Mucosa of rectum (tissue), 2 donors: Measurements from ENCODE around the gene NEDD4L.

ENCODE experiments used
- H3K27ac ChIP-seq, 2 donors: one replicate each; pipeline ENCODE4 v1.7.0; 2013; ENCODE audit warnings: inconsistent platforms in 2 of 2, low read depth in 2 of 2, low read length in 2 of 2
- H3K27me3 ChIP-seq, 2 donors: one replicate each; pipeline ENCODE4 v1.7.0; 2013; ENCODE audit warnings: low read length in 2 of 2; ENCODE audit not compliant: control insufficient read depth in 2 of 2, insufficient read depth in 2 of 2
- H3K36me3 ChIP-seq, 2 donors: one replicate each; pipeline ENCODE4 v1.7.0; 2013; ENCODE audit warnings: low read length in 2 of 2; ENCODE audit not compliant: control insufficient read depth in 2 of 2, insufficient read depth in 2 of 2
- H3K4me1 ChIP-seq, 2 donors: one replicate each; pipeline ENCODE4 v1.7.0; 2013; ENCODE audit warnings: low read length in 2 of 2, mild to moderate bottlenecking in 1 of 2; ENCODE audit not compliant: control insufficient read depth in 2 of 2, insufficient read depth in 2 of 2
- H3K4me3 ChIP-seq, 2 donors: one replicate each; pipeline ENCODE4 v1.7.0; 2013; ENCODE audit warnings: low read length in 2 of 2
- H3K9ac ChIP-seq, 2 donors: one replicate each; pipeline ENCODE4 v1.7.0; 2013; ENCODE audit warnings: low read length in 2 of 2, low read depth in 1 of 2, mild to moderate bottlenecking in 1 of 2
- H3K9me3 ChIP-seq, 2 donors: one replicate each; pipeline ENCODE4 v1.7.0; 2013; ENCODE audit warnings: low read length in 2 of 2; ENCODE audit not compliant: control insufficient read depth in 2 of 2
- donor health status: healthy.
- donor health status: Normal muscosa, but diverticular disease.

Gene NEDD4L

DNA sequence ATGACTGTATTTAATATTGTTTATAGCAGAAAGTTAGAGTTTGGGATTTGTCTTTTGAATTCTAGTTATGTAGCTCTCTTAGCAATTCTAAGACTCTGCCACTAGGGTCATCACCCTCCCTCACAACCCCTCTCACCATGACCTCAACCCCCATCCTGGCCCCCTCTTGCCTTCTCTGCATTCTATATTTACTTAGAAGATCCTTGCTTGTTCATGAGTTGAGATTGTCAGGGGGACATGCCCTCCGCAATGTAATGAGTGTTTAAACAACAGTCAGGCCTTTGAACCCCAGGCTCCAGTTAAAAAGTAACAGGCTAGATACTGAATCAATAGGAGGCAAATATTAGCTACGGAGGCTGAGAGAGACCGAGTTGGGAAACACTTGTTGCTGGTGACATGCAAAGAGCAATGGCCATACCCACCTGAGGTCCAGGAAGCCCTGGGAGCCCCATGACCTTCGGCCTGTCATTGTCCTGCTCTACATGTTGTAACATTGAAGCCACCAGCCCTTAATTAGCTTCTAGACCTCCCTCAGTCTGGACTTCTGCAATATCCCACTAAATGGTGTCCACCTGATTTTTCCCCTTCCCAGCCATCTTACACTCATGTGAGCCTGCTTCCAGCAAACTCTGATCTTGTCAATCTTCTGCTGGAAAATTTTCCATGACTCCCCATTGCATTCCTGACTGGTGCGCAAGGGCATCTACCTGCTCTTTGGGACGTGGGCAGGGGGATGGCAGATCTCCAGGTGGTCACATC is 363.8 kb downstream of the NEDD4L start:
- Histone ChIP-seq H3K36me3 (no peaks in the 10 kb centered on the region), H3K27me3 (no peaks in the 10 kb centered on the region), H3K9ac (no peak overlapping the region), H3K4me3 (peak overlapping the region in 1 of 2 donors; percentile 1), H3K4me1 (peaks cover 0 to 2% of the 10 kb centered on the region in 2 donors), H3K27ac (no peak overlapping the region), H3K9me3 (no peaks in the 10 kb centered on the region)

- H3K36me3 ChIP-seq = no peaks in the 10 kb centered on the region
- no peak overlapping the region for H3K9ac ChIP-seq
- no peaks in the 10 kb centered on the region for H3K4me1 ChIP-seq
- H3K27ac ChIP-seq = no peak overlapping the region
- no peaks in the 10 kb centered on the region for H3K9me3 ChIP-seq
- no peak overlapping the region for H3K4me3 ChIP-seq
- no peaks in the 10 kb centered on the region for H3K27me3 ChIP-seq
Measured at GRCh38 chr18:58408665-58409064, 364.6 kb downstream of the NEDD4L start.

GRCh38 chr18:58409802-58410445 is 365.9 kb downstream of the NEDD4L start:
- H3K4me3 ChIP-seq = no peak overlapping the region
- H3K4me1 ChIP-seq = no peaks in the 10 kb centered on the region

DNA sequence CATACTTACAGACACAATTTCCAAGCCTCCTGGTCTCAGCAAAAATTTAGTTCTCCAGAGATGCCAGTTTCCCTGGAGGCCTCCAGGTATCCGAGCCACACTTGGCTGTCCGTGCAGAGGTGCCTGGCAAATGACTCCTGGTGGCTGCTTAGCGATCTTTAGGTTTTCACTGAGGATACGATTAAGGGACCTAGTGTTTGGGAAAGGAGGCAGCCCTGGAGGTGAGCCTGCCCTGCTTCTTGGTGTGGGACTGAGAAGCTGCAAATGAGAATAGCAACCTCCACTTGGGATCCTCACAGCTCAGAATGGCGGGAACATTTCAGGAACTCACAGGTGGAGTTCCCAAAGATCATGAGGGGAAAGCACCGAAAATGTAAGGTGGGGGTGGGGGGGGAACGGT is 367.3 kb downstream of the NEDD4L start:
- Histone ChIP-seq H3K4me3 (no peak overlapping the region), H3K4me1 (no peaks in the 10 kb centered on the region), H3K9me3 (no peaks in the 10 kb centered on the region)

More at GRCh38 chr18:58409802-58410445, 365.9 kb downstream of the NEDD4L start:
- H3K9ac ChIP-seq = no peak overlapping the region
- H3K27ac ChIP-seq = no peak overlapping the region
- H3K9me3 ChIP-seq = no peaks in the 10 kb centered on the region
- H3K27me3 ChIP-seq = no peaks in the 10 kb centered on the region
- H3K36me3 ChIP-seq = no peaks in the 10 kb centered on the region

GRCh38 chr18:58412844-58413666 is 369.0 kb downstream of the NEDD4L start:
- Histone ChIP-seq H3K4me3 (no peak overlapping the region), H3K9me3 (no peaks in the 10 kb centered on the region), H3K4me1 (no peaks in the 10 kb centered on the region), H3K36me3 (no peaks in the 10 kb centered on the region), H3K9ac (no peak overlapping the region), H3K27ac (no peak overlapping the region), H3K27me3 (no peaks in the 10 kb centered on the region)

More for the DNA sequence above, 367.3 kb downstream of the NEDD4L start:
- H3K9ac ChIP-seq = no peak overlapping the region
- H3K27ac ChIP-seq = no peak overlapping the region
- no peaks in the 10 kb centered on the region for H3K36me3 ChIP-seq
- H3K27me3 ChIP-seq = no peaks in the 10 kb centered on the region

- Histone ChIP-seq H3K4me1 (no peaks in the 10 kb centered on the region), H3K9me3 (no peaks in the 10 kb centered on the region), H3K27me3 (no peaks in the 10 kb centered on the region), H3K36me3 (no peaks in the 10 kb centered on the region), H3K9ac (no peak overlapping the region), H3K4me3 (no peak overlapping the region), H3K27ac (no peak overlapping the region)
Measured at GRCh38 chr18:58413667-58414628, 369.9 kb downstream of the NEDD4L start.

DNA sequence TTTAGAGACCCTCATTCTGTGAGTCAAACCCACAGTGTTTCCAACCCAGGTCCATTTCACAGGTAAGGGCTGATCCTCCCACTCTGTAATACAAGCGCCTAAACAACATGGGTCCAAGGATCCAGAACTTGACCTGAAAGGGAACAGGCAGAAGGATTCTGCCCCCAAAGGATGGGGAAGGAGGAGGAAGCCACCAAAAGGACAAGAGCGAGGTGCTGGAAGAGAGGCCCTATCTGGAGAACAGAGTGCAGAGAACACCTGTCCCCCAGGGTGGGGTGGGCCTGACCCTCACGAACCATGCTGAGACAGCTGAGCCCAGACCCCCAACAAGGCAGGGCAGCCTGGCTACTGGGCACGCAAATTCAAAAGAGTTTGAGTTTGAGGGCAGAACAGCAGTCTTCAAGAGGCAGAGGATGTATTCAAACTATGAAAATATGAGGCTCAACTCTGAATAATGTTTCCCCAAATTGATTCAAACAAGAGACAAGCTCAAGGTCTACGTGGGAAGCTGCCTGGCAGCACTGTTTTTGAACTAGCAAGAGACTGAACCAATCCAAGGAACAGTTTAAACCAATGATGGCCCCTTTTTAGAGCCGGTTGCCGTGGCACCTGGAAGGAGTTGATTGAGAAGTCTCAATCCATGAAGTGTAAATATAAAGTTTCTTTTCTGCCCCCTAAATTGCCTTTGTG is 372.1 kb downstream of the NEDD4L start:
- Histone ChIP-seq H3K4me3 (no peak overlapping the region), H3K4me1 (no peaks in the 10 kb centered on the region), H3K9me3 (peaks cover 0 to 3% of the 10 kb centered on the region in 2 donors), H3K27ac (no peak overlapping the region), H3K27me3 (no peaks in the 10 kb centered on the region), H3K36me3 (no peaks in the 10 kb centered on the region), H3K9ac (no peak overlapping the region)

DNA sequence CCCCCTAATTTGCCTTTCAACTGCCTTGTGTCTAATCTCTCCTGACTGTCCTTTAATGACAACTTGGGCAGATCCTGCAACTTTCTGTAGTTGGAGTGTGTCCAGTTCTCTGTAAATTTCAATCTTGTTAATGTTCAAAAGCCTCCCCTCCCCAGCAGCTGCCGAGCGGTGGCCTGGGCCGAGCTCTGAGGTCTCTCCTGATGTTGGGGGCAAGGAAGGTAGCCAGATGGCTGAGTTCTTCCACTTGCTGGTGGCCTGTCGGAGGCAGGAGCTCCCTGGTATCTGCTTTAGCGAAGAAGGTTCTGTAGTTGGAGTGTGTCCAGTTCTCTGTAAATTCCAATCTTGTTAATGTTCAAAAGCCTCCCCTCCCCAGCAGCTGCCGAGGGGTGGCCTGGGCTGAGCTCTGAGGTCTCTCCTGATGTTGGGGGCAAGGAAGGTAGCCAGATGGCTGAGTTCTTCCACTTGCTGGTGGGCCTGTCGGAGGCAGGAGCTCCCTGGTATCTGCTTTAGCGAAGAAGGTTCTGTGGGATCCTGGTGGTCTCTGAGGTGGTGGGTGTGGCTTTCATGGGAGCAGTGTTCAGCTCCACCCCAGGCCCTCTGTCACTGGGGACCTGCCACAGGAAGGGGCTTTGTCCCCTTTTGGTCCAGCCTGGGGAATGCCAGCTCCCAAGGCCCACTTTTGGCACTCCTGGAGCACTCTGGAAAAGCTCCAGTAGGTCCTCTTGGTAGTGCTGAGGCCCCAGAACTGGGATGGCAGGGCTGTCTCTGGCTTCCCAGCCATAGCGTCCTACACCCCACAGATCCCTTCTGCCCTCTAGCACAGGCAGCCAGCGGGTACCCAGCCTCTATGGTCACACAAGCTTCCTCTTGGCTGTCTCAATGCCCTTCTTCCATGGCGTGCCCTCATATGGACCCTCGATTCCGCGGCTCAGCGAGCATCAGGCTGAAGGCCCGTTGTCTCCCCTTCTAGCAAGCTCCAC is 373.0 kb downstream of the NEDD4L start:
- Histone ChIP-seq H3K27ac (no peak overlapping the region), H3K9me3 (peaks cover 0 to 3% of the 10 kb centered on the region in 2 donors), H3K4me3 (no peak overlapping the region), H3K9ac (no peak overlapping the region), H3K36me3 (no peaks in the 10 kb centered on the region), H3K4me1 (no peaks in the 10 kb centered on the region), H3K27me3 (no peaks in the 10 kb centered on the region)
